NB4 (cell line): Measurements from ENCODE around the gene ACKR1.

Experiments
- MYC ChIP-seq: IDR thresholded peaks from 2 replicates; pipeline ENCODE4 v1.6.1; 2011; ENCODE audit warnings: low read depth, low read length
- POLR2A ChIP-seq: IDR thresholded peaks from 2 replicates; pipeline ENCODE4 v1.6.1; 2011; ENCODE audit warnings: mild to moderate bottlenecking; ENCODE audit not compliant: insufficient read length; ENCODE audit errors: extremely low read depth
- TF ChIP-seq, protein P1 (sequence below): IDR thresholded peaks from one replicate; pipeline ENCODE4 v1.5.1; 2012; ENCODE audit warnings: low read depth, low read length

- TF ChIP-seq POLR2A, result no peak
- TF ChIP-seq, protein P1, sequence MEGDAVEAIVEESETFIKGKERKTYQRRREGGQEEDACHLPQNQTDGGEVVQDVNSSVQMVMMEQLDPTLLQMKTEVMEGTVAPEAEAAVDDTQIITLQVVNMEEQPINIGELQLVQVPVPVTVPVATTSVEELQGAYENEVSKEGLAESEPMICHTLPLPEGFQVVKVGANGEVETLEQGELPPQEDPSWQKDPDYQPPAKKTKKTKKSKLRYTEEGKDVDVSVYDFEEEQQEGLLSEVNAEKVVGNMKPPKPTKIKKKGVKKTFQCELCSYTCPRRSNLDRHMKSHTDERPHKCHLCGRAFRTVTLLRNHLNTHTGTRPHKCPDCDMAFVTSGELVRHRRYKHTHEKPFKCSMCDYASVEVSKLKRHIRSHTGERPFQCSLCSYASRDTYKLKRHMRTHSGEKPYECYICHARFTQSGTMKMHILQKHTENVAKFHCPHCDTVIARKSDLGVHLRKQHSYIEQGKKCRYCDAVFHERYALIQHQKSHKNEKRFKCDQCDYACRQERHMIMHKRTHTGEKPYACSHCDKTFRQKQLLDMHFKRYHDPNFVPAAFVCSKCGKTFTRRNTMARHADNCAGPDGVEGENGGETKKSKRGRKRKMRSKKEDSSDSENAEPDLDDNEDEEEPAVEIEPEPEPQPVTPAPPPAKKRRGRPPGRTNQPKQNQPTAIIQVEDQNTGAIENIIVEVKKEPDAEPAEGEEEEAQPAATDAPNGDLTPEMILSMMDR, result no peak
- no peak for TF ChIP-seq MYC
These were observed 41.0 kb upstream of the ACKR1 start for GRCh38 chr1:159163614-159164228.
